ENCODE results near the gene ANKRD6.

Gene ANKRD6

DNA sequence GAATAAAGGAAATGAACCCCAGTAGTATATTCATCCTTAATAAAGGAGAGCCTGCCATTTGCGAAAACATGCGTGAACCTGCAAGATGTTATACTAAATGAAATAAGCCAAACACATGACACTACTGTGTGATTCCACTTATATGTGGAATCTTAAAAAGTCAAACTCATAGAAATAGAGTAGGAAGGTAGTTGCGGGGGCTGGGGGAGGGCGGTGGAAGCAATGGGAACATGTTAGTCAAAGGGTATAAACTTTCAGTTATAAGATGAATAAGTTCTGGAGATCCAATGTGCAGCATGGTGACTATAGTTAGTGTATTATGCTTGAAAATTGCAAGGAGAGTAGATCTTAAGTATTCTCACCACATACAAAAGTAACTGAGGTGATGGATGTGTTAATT is 72.9 kb downstream of the ANKRD6 start:
- DNase-seq (ENCODE audit: extremely low spot score) = no peak
- TF ChIP-seq, protein P1, sequence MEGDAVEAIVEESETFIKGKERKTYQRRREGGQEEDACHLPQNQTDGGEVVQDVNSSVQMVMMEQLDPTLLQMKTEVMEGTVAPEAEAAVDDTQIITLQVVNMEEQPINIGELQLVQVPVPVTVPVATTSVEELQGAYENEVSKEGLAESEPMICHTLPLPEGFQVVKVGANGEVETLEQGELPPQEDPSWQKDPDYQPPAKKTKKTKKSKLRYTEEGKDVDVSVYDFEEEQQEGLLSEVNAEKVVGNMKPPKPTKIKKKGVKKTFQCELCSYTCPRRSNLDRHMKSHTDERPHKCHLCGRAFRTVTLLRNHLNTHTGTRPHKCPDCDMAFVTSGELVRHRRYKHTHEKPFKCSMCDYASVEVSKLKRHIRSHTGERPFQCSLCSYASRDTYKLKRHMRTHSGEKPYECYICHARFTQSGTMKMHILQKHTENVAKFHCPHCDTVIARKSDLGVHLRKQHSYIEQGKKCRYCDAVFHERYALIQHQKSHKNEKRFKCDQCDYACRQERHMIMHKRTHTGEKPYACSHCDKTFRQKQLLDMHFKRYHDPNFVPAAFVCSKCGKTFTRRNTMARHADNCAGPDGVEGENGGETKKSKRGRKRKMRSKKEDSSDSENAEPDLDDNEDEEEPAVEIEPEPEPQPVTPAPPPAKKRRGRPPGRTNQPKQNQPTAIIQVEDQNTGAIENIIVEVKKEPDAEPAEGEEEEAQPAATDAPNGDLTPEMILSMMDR (IDR thresholded peaks at IDR 0.05; ENCODE audit: control extremely low read depth, extremely low read depth, low read depth, missing control alignments) = no peak
- ChIA-PET POLR2A (no interaction called here), CTCF (no interaction called here)

DNA sequence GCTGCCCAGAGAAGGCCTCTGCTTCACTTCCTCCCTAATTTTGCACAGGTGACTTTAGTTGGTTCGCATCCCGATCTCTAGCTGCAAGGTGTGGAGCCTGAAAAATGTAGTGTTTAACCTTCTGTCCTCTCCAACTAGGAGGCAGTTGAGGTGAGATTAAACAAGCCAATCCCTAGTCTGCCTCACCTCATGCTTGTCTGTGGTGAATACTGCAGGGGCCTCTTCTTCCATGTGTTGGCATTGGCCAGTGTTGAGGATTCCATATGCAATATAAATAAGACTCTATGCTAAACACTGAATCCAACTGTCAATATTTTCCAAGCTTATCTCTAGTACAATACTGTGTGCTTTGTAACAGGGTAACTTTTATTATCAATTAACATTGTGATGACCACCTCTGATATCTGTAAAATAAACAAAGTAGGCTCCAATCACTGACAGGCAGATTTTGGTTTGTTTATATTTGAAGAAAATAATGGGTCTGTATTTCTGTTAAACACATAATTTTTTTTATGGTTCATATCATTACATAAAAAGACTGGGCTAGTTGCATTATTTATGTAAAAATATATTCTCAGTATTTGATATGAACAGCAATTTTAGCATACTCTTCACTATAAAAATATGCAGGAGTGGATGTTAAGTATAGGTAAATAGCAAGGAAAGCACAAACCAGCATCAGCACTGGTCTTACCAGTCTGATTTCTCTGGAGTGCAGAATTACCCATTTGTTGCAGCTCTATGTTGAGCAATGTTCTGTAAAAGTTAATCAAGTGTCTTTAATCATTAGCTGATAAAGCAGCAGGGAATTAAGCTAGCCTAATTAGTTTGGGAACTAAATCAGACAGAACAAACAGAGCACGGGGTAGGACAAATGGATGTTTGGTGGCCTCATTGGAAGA is 74.0 kb downstream of the ANKRD6 start:
- no peak for DNase-seq (ENCODE audit: extremely low spot score)
- ChIA-PET POLR2A (no interaction called here), CTCF (interaction anchor here (1.5 to 2.2 kb wide), 2 partner anchors 9 to 22 kb away, joined by 3 to 6 read pairs; no protein-coding TSS in a partner anchor)
- TF ChIP-seq, protein P1 (IDR thresholded peaks at IDR 0.05; ENCODE audit: control extremely low read depth, extremely low read depth, low read depth, missing control alignments) = no peak

DNA sequence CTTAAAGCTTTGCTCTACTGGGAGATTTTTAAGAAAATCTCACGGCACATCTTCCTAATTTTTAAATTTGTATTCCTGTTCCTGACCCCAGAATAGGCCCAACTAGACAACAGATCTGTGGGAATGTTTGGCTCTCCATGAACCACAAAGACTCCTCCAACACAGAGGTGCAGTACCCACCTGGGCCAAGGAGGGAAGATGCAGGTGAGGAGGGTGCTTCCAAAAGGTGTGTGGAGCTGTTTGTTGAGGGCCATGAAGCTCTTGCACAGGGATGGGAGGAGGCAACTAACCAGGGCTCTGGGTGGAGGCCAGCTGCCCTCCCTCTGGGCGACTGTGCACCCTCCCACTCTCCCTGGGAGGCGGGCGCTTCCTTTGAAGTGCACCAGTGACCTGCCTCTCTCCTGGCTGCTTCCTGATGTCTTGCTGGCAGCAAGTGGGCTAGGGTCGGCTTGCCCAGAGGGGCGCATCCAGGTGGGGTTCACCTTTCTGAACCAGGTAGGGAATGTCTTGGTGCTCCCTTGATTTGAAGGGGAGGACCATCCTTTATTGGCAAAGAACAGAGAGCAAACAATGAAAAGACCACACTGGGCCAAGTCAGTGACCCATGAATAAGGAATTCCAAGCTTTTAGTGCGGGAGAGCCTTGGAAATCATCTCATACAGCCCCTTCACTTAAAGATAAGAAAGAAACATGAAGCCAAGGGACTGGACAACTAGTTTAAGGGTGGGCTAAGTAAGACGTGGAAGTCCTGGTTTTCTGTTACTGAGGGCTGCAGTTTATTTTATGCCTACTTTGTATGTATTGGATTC is 76.0 kb downstream of the ANKRD6 start:
- no peak for DNase-seq (ENCODE audit: extremely low spot score)
- ChIA-PET CTCF (interaction anchor here (1.1 to 2.2 kb wide), 2 partner anchors 11 to 137 kb away, joined by 4 to 6 read pairs; no protein-coding TSS in a partner anchor), POLR2A (no interaction called here)
- TF ChIP-seq, protein P1 (IDR thresholded peaks at IDR 0.05; ENCODE audit: control extremely low read depth, extremely low read depth, low read depth, missing control alignments) = no peak

DNA sequence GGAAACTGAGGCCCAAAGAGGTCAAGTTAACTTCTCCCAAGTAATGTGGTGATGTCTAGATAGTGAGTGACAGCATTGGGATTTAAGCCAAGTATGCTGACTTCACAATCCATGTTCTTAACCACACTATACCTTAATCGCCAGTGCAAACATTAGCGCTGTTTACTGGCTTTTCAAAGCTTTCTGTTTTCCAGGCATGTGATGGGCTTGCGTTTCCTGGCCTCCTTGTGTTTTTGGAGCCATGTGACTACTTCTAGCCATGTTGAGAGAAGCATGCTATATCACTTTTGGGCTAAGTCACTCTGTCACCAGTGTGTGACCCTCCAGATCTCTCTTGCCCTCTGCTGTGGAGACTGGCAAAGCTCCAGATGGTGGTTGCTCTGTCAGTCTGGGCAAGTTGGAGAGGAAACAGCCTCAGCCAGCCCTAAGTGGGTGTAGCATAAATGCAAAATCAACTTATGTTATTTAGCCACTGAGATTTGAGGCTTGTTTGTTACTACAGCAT is 76.9 kb downstream of the ANKRD6 start:
- no peak for DNase-seq (ENCODE audit: extremely low spot score)
- ChIA-PET CTCF (no interaction called here), POLR2A (no interaction called here)
- TF ChIP-seq, protein P1 (IDR thresholded peaks at IDR 0.05; ENCODE audit: control extremely low read depth, extremely low read depth, low read depth, missing control alignments) = no peak

DNA sequence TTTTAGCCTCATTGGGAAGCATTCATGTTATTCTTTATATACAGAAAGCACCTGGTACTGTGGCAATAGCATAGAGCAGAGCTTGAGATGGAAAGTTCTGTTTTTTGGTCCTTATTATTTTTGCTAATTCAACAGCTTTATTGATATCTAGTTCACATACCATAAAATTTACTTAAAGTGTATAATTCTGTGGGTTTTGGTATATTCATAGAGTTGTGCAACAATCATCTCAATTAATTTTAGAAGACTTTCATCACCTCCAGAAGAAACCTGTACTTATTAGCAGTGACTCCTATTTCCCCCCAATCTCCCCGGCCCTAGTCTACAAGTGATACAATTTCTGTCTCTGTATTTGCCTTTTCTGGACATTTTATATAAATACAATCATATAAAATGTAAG is 77.4 kb downstream of the ANKRD6 start:
- no peak for DNase-seq (ENCODE audit: extremely low spot score)
- ChIA-PET CTCF (no interaction called here), POLR2A (no interaction called here)
- TF ChIP-seq, protein P1 (IDR thresholded peaks at IDR 0.05; ENCODE audit: control extremely low read depth, extremely low read depth, low read depth, missing control alignments) = no peak

DNA sequence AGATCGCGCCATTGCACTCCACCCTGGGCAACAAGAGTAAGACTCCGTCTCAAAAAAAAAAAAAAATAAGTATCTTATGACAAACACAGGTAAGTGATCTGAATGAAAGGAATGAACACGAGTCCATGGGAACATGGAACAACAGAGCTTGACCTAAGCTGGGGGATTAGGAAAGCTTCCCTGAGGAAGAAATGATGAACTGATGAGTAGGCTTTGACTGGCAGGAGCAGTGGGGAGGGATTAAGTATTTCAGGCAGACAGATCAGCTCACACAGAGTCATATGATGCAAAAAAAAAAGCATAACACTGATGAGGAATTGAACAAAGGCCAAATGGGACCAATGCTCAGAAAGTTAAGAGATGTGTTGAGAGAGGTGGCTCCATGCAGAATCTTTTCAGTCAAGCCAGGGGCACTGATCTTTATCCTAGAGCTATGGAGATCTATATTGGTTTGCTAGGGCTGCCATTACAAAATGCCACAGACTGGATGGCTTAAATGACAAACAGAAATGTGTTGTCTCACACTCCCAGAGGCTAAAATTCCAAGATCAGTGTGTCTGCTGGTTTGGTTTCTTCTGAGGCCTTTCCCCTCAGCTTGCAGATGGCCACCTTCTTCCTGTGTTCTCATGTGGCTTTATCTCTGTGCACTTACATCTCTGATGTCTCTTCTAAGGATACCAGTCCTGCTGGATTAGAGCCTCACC is 85.6 kb downstream of the ANKRD6 start:
- POLR2A ChIA-PET = no interaction called here
- CTCF ChIA-PET = no interaction called here
- TF ChIP-seq, protein P1 (IDR thresholded peaks at IDR 0.05; ENCODE audit: control extremely low read depth, extremely low read depth, low read depth, missing control alignments) = no peak
- no peak for DNase-seq (ENCODE audit: extremely low spot score)

All from GM10248 (cell line).